HCT116 (cell line): ENCODE data around the gene C11orf21. TPM values are rescaled to one million over a fixed set of nuclear protein-coding genes. Genes with fewer than 3 reads are reported as not detected.
"Not testable (repeated sequence)": the region's sequence is repeated elsewhere in the genome, so short reads cannot be mapped to it uniquely, and the experiment has no call there.

Source experiments
- ATAC-seq: fragments of 200-7000 bp; cut with Tn5 transposase; 2 replicates; pipeline ENCODE4 v1.9.1; 2020; ENCODE audit warnings: mild to moderate bottlenecking, moderate library complexity
- BruUV-seq: library from RNA; stranded (reverse); fragments of 400-500 nt; replicated peaks from 2 replicates; lab custom pipeline; 2021; lab: Mats Ljungman, UMichigan
- CTCF ChIA-PET: fragments of 300-600 bp; sonication (Branson Sonifier 250); formaldehyde crosslinking; loops from one replicate; lab custom pipeline; 2021; ENCODE audit warnings: antibody characterized with exemption; lab: Charles Lee
- POLR2A ChIA-PET: fragments of 300-600, 350-600 bp; sonication (Branson Sonifier 250); formaldehyde crosslinking; loops from one replicate; lab custom pipeline; 2021; ENCODE audit warnings: antibody characterized with exemption; lab: Charles Lee
- RAD21 ChIA-PET, 2 experiments: fragments of 300-600 bp; sonication (Branson Sonifier 250); formaldehyde crosslinking; loops; one replicate each; lab custom pipeline; 2023; ENCODE audit warnings: low total read pairs in 2 of 2; ENCODE audit not compliant: uncharacterized antibody in 2 of 2, unreplicated experiment in 2 of 2, low non-redundant PET in 1 of 2; lab: Charles Lee
- DNase-seq: peaks from one replicate; pipeline ENCODE4 v3.0.0-alpha.2; 2010; ENCODE audit warnings: low read depth, low spot score
- H2AFZ ChIP-seq: fragments of 200-600 bp; shearing (Covaris generic), sonication (generic); 2 replicates; pipeline ENCODE4 v1.6.1; 2017; ENCODE audit warnings: low read depth, mixed run types, mixed read lengths, antibody characterized with exemption, low read length; ENCODE audit not compliant: poor library complexity, severe bottlenecking
- H3K27ac ChIP-seq: 2 replicates; pipeline ENCODE4 v1.5.1; 2012; ENCODE audit warnings: low read depth, low read length
- H3K27me3 ChIP-seq: fragments of 200-600 bp; sonication (generic); 2 replicates; pipeline ENCODE4 v1.6.1; 2016; ENCODE audit warnings: mixed run types, low read length, mixed read lengths; ENCODE audit not compliant: insufficient read depth
- H3K36me3 ChIP-seq, 2 experiments: fragments of 200-500 bp in 1 of 2; fragments of 200-600 bp in 1 of 2; sonication (Bioruptor generic) in 1 of 2; sonication (generic) in 1 of 2; 2 replicates each; pipeline versions ENCODE4 v1.5.1 to v1.6.1; 2014 to 2016; ENCODE audit warnings: low read length in 2 of 2, inconsistent platforms in 1 of 2, mixed read lengths in 1 of 2, mixed run types in 1 of 2; ENCODE audit not compliant: insufficient read depth in 2 of 2, control insufficient read depth in 1 of 2
- H3K4me1 ChIP-seq, 2 experiments: fragments of 200-600 bp in 1 of 2; sonication (generic) in 1 of 2; 2 replicates each; pipeline versions ENCODE4 v1.5.1 to v1.6.1; 2012 to 2017; ENCODE audit warnings: low read length in 2 of 2, inconsistent platforms in 1 of 2, mild to moderate bottlenecking in 1 of 2, mixed read lengths in 1 of 2, mixed run types in 1 of 2, moderate library complexity in 1 of 2; ENCODE audit not compliant: insufficient read depth in 2 of 2, control insufficient read depth in 1 of 2
- H3K4me2 ChIP-seq: fragments of 200-600 bp; sonication (generic); 2 replicates; pipeline ENCODE4 v1.6.1; 2017; ENCODE audit warnings: mixed run types, low read length, mixed read lengths
- H3K4me3 ChIP-seq, 2 experiments: fragments of 200-600 bp in 1 of 2; sonication (generic) in 1 of 2; replicated peaks in 1 of 2; 2 replicates each; pipeline ENCODE4 v1.5.1; 2011 to 2016; ENCODE audit warnings: low read length in 2 of 2, control low read depth in 1 of 2, low read depth in 1 of 2, mild to moderate bottlenecking in 1 of 2, mixed read lengths in 1 of 2, mixed run types in 1 of 2
- H3K79me2 ChIP-seq: fragments of 200-600 bp; sonication (generic); 2 replicates; pipeline ENCODE4 v1.6.1; 2017; ENCODE audit warnings: mild to moderate bottlenecking, mixed run types, low read length, moderate library complexity, mixed read lengths; ENCODE audit not compliant: insufficient read depth
- H3K9ac ChIP-seq: fragments of 200-600 bp; sonication (generic); 2 replicates; pipeline ENCODE4 v1.6.1; 2016; ENCODE audit warnings: low read length, mixed read lengths
- H3K9me2 ChIP-seq: fragments of 200-600 bp; sonication (generic), shearing (Covaris generic); 2 replicates; pipeline ENCODE4 v1.6.1; 2017; ENCODE audit warnings: mixed run types, mild to moderate bottlenecking, moderate library complexity; ENCODE audit not compliant: insufficient read depth
- H3K9me3 ChIP-seq, 2 experiments: fragments of 200-500 bp in 1 of 2; fragments of 200-600 bp in 1 of 2; sonication (Bioruptor generic) in 1 of 2; sonication (generic) in 1 of 2; 2 replicates each; pipeline ENCODE4 v1.6.1; 2014 to 2017; ENCODE audit warnings: low read length in 2 of 2, mixed read lengths in 2 of 2, inconsistent platforms in 1 of 2, low read depth in 1 of 2, mild to moderate bottlenecking in 1 of 2, mixed run types in 1 of 2, moderate library complexity in 1 of 2; ENCODE audit not compliant: control insufficient read depth in 1 of 2, insufficient read depth in 1 of 2
- H4K20me1 ChIP-seq: fragments of 200-600 bp; sonication (generic), shearing (Covaris generic); 2 replicates; pipeline ENCODE4 v1.6.1; 2017; ENCODE audit warnings: mixed run types, mild to moderate bottlenecking, moderate library complexity; ENCODE audit not compliant: insufficient read depth
- ATF3 ChIP-seq: IDR thresholded peaks from 2 replicates; pipeline ENCODE4 v1.6.1; 2012
- CEBPB ChIP-seq: IDR thresholded peaks from 2 replicates; pipeline ENCODE4 v1.6.1; 2012; ENCODE audit warnings: low read depth
- ELF1 ChIP-seq: IDR thresholded peaks from 2 replicates; pipeline ENCODE4 v1.6.1; 2012; ENCODE audit warnings: low read depth, borderline replicate concordance
- FOSL1 ChIP-seq: IDR thresholded peaks from 2 replicates; pipeline ENCODE4 v1.6.1; 2012; ENCODE audit warnings: low read depth
- JUND ChIP-seq: IDR thresholded peaks from 2 replicates; pipeline ENCODE4 v1.6.1; 2012
- RAD21 ChIP-seq: IDR thresholded peaks from 2 replicates; pipeline ENCODE4 v1.6.1; 2012; ENCODE audit warnings: low read depth, mild to moderate bottlenecking
- REST ChIP-seq: IDR thresholded peaks from 2 replicates; pipeline ENCODE4 v1.6.1; 2012; ENCODE audit warnings: low read depth
- SIN3A ChIP-seq: IDR thresholded peaks from 2 replicates; pipeline ENCODE4 v1.6.1; 2012; ENCODE audit warnings: low read depth
- TCF7L2 ChIP-seq: IDR thresholded peaks from 2 replicates; pipeline ENCODE4 v1.7.0; 2011; ENCODE audit warnings: borderline replicate concordance, inconsistent platforms; ENCODE audit not compliant: insufficient read depth, insufficient read length; ENCODE audit errors: extremely low read depth
- YY1 ChIP-seq: IDR thresholded peaks from 2 replicates; pipeline ENCODE4 v1.6.1; 2011; ENCODE audit warnings: low read length, low read depth, moderate library complexity, mild to moderate bottlenecking; ENCODE audit not compliant: insufficient replicate concordance; ENCODE audit errors: extremely low read depth
- ZFX ChIP-seq: fragments of 450-650 bp; IDR thresholded peaks from 2 replicates; pipeline ENCODE4 v1.6.1; 2017
- intact Hi-C: fragments of 100-400 bp; cut with micrococcal nuclease; formaldehyde crosslinking; loops from 2 replicates; pipeline ENCODE4 v1.10.0; 2022
- total RNA-seq: library from RNA; stranded (reverse); gene quantifications from one replicate; pipeline ENCODE4 v1.2.1, GENCODE V29; 2021; ENCODE audit not compliant: unreplicated experiment
- TF ChIP-seq, protein P1 (sequence below): IDR thresholded peaks from 2 replicates; pipeline ENCODE4 v1.6.1; 2011; ENCODE audit warnings: mild to moderate bottlenecking, low read length, moderate library complexity; ENCODE audit not compliant: insufficient replicate concordance; ENCODE audit errors: extremely low read depth
- TF ChIP-seq, protein P2 (sequence below), 3 experiments: fragments of 200-600 bp in 1 of 3; sonication (generic) in 1 of 3; IDR thresholded peaks in 2 of 3; conservative IDR thresholded peaks in 1 of 3; 2 replicates each; pipeline ENCODE4 v1.5.1; 2012 to 2017; ENCODE audit warnings: low read depth in 2 of 3, low read length in 2 of 3, antibody characterized with exemption in 1 of 3, borderline replicate concordance in 1 of 3, control low read depth in 1 of 3, mild to moderate bottlenecking in 1 of 3, mixed read lengths in 1 of 3, mixed run types in 1 of 3, moderate library complexity in 1 of 3; ENCODE audit not compliant: insufficient read depth in 1 of 3

C11orf21 gene
- total RNA-seq, 1 experiment from 2014 or later, result not detected

DNA sequence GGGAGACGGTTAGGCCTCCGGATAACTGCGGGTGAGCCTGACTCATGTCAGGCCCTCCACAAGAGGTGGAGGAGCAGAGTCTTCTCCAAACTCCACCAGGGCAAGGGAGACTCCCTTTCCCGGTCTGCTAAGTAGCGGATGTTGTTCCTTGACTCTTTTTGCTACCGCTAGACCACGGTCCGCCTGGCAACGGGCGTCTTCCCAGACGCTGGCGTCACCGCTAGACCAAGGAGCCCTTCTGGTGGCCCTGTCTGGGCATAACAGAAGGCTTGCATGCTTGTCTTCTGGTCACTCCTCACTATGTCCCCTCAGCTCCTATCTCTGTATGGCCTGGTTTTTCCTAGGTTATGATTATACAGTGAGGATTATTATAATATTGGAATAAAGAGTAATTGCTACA, 15.4 kb downstream of the C11orf21 start:
- H3K4me3 ChIP-seq, intact Hi-C loops, H3K36me3 ChIP-seq, H3K4me2 ChIP-seq, ATAC-seq, H3K4me1 ChIP-seq, BruUV-seq, CTCF ChIA-PET, H4K20me1 ChIP-seq, H3K79me2 ChIP-seq, DNase-seq, H3K9ac ChIP-seq, H3K9me3 ChIP-seq, RAD21 ChIA-PET, H3K27ac ChIP-seq, H2AFZ ChIP-seq, H3K9me2 ChIP-seq, POLR2A ChIA-PET: not testable (repeated sequence)
- peaks cover 12% of the 10 kb centered on the region; the same call in 1 of the 2 replicates for H3K27me3 ChIP-seq

DNA sequence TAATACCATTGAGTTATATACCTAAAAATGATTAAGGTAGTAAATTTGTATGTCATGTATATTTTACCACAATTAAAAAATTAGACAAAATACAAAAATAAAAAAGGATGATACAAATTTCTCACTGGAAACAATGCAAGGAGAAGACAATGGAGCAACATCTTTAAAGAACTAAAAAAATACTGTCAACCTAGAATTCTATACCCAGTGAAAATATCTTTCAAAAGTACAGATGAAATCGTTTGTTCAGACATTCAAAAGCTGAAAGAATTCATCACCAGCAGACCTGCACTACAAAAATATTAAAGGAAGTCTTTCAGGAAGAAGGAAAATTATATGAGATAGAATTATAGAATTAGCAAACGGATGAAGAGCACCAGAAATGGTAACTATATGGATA, 21.5 kb downstream of the C11orf21 start:
- intact Hi-C loops, result no loop called here
- Histone ChIP-seq H4K20me1 (no peaks in the 10 kb centered on the region), H3K4me1 (no peaks in the 10 kb centered on the region), H3K4me3 (no peak overlapping the region), H3K27me3 (no peaks in the 10 kb centered on the region), H3K9me2 (no peaks in the 10 kb centered on the region), H3K27ac (no peak overlapping the region), H3K79me2 (no peaks in the 10 kb centered on the region), H2AFZ (no peak overlapping the region), H3K36me3 (no peaks in the 10 kb centered on the region), H3K9me3 (no peaks in the 10 kb centered on the region), H3K4me2 (no peak overlapping the region), H3K9ac (no peak overlapping the region)
- DNase-seq (no peak), ATAC-seq (no peak)
- no peak for TF ChIP-seq YY1
- no peak for TF ChIP-seq FOSL1
- TF ChIP-seq ATF3, result no peak
- no peak for TF ChIP-seq REST
- no peak for TF ChIP-seq TCF7L2
- TF ChIP-seq RAD21, result no peak
- TF ChIP-seq, protein P1, sequence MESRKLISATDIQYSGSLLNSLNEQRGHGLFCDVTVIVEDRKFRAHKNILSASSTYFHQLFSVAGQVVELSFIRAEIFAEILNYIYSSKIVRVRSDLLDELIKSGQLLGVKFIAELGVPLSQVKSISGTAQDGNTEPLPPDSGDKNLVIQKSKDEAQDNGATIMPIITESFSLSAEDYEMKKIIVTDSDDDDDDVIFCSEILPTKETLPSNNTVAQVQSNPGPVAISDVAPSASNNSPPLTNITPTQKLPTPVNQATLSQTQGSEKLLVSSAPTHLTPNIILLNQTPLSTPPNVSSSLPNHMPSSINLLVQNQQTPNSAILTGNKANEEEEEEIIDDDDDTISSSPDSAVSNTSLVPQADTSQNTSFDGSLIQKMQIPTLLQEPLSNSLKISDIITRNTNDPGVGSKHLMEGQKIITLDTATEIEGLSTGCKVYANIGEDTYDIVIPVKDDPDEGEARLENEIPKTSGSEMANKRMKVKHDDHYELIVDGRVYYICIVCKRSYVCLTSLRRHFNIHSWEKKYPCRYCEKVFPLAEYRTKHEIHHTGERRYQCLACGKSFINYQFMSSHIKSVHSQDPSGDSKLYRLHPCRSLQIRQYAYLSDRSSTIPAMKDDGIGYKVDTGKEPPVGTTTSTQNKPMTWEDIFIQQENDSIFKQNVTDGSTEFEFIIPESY, result no peak
- no peak for TF ChIP-seq JUND
- TF ChIP-seq CEBPB, result no peak
- TF ChIP-seq ELF1, result no peak
- TF ChIP-seq, protein P2, sequence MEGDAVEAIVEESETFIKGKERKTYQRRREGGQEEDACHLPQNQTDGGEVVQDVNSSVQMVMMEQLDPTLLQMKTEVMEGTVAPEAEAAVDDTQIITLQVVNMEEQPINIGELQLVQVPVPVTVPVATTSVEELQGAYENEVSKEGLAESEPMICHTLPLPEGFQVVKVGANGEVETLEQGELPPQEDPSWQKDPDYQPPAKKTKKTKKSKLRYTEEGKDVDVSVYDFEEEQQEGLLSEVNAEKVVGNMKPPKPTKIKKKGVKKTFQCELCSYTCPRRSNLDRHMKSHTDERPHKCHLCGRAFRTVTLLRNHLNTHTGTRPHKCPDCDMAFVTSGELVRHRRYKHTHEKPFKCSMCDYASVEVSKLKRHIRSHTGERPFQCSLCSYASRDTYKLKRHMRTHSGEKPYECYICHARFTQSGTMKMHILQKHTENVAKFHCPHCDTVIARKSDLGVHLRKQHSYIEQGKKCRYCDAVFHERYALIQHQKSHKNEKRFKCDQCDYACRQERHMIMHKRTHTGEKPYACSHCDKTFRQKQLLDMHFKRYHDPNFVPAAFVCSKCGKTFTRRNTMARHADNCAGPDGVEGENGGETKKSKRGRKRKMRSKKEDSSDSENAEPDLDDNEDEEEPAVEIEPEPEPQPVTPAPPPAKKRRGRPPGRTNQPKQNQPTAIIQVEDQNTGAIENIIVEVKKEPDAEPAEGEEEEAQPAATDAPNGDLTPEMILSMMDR (IDR thresholded peaks at IDR 0.05 in 2 of 3, conservative IDR thresholded peaks at IDR 0.05 in 1 of 3; ENCODE audit: borderline replicate concordance in 1 of 3, insufficient read depth in 1 of 3, low read depth in 2 of 3, low read length in 2 of 3), result no peak
- no peak for TF ChIP-seq ZFX
- no peak for TF ChIP-seq SIN3A
- POLR2A ChIA-PET, result no interaction called here
- no TSS peak for BruUV-seq
- RAD21 ChIA-PET, result no interaction called here
- CTCF ChIA-PET, result no interaction called here
